Stimulated activated CD4-positive, alpha-beta T cell treated with anti-CD3 and anti-CD28 coated beads, Interleukin-1b, Interleukin-23, amount 100 ng/mL, for 48 hours (primary cell): ENCODE results near the gene RHOT1.
"Not testable (repeated sequence)": the region's sequence is repeated elsewhere in the genome, so short reads cannot be mapped to it uniquely, and the experiment has no call there.

Experiments used
- DNase-seq: peaks from one replicate; pipeline ENCODE4 v3.0.0-alpha.2; 2020

Gene RHOT1

DNA sequence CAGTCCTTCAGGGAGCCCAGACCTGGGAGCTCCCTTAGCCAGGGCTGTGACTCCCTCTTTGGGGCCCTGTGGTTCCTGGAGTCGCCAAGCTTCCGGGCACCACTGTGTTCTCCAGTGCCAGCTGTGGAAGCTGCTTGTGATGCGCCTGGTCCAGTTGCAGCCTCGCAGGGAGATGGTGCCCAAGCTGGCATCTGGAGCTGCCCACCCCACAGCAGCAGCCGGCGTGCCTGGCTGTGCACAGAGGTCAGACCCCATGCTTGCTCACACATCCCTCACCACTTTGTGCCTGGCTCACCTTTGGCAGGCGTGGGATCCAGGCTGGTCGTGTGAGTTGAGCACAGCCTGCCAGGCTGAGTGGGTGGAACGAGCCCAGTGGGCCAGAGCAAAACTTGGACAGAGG is 18.2 kb downstream of the RHOT1 start:
- no peak for DNase-seq

GRCh38 chr17:32161029-32161428 is 18.7 kb downstream of the RHOT1 start:
- DNase-seq = no peak

GRCh38 chr17:32161506-32162365 is 19.4 kb downstream of the RHOT1 start:
- DNase-seq = no peak

GRCh38 chr17:32174889-32175288 is 32.6 kb downstream of the RHOT1 start:
- DNase-seq = no peak

DNA sequence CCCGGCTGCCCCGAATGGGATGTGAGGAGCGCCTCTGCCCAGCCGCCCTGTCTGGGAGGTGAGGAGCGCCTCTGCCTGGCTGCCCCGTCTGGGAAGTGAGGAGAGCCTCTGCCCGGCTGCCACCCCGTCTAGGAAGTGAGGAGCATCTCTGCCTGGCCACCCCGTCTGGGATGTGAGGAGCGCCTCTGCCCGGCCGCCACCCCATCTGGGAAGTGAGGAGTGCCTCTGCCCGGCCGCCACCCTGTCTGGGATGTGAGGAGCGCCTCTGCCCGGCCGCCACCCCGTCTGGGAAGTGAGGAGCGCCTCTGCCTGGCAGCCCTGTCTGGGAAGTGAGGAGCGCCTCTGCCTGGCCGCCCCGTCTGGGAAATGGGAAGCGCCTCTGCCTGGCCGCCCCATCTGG is 36.4 kb downstream of the RHOT1 start:
- DNase-seq = not testable (repeated sequence)

GRCh38 chr17:32179103-32179502 is 36.8 kb downstream of the RHOT1 start:
- not testable (repeated sequence) for DNase-seq

- not testable (repeated sequence) for DNase-seq
These were observed 37.2 kb downstream of the RHOT1 start for GRCh38 chr17:32179526-32179925.

DNA sequence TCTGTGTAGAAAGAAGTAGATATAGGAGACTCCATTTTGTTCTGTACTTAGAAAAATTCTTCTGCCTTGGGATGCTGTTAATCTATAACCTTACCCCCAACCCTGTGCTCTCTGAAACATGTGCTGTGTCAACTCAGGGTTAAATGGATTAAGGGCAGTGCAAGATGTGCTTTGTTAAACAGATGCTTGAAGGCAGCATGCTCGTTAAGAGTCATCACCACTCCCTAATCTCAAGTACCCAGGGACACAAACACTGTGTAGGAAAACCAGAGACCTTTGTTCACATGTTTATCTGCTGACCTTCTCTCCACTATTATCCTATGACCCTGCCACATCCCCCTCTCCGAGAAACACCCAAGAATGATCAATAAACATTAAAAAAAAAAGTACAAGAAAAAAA is 38.0 kb downstream of the RHOT1 start:
- DNase-seq = not testable (repeated sequence)

DNA sequence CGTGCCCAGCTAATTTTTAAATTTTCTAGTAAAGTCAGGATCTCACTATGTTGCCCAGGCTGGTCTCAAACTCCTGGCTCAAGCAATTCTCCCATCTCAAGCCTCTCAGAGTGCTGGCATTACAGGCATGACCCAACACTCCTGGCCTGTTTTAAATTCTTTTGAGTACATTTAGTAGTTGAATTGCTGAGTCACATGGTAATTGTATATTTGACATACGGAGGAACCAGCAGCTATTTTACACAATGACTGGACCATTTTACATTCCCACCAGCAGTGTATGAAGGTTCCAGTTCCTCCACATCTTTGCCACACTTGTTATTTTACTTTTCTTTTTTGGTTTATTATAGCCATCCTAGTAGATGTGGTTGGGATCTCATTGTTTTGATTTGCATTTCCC is 43.6 kb downstream of the RHOT1 start:
- no peak for DNase-seq

- DNase-seq = no peak
These were observed 45.0 kb downstream of the RHOT1 start for GRCh38 chr17:32187271-32187670.

DNA sequence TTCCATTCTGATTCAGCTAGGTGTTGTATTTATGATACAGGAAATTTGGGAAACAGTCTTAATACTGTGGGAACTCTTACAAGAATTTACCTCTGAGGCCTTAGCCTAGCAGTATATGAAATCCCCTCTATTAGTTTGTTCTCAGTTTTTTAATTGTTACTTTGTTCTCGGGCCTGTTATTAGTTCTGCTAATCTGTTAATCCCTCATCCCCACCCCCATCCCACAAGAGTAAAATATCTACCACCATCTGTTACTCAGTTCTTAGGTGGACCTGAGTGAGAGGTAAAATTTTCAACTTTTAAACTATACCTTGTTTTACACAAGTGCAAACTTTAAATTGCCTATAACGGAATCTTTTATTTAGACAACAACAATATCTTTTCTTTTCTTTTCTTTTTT is 47.0 kb downstream of the RHOT1 start:
- no peak for DNase-seq

- no peak for DNase-seq
These were observed 49.0 kb downstream of the RHOT1 start for GRCh38 chr17:32191306-32191705.

- DNase-seq = no peak
These were observed 50.1 kb downstream of the RHOT1 start for GRCh38 chr17:32192379-32192778.

GRCh38 chr17:32197987-32198386 is 55.7 kb downstream of the RHOT1 start:
- DNase-seq = no peak

DNA sequence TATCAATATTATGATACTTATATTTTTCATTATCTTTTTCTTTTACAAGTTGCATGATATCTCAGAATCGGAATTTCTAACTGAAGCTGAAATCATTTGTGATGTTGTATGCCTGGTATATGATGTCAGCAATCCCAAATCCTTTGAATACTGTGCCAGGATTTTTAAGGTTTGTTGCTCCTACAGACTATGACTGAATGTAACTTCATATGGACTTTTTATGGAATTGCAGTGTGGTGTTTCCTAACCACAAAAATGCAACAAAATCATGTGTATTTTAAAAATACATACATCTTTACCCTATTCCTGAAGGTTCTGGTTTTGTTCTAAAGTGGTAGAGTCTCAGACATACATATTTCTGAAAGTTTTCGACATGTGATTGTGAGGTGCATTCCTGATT is 64.6 kb downstream of the RHOT1 start:
- DNase-seq = no peak

DNA sequence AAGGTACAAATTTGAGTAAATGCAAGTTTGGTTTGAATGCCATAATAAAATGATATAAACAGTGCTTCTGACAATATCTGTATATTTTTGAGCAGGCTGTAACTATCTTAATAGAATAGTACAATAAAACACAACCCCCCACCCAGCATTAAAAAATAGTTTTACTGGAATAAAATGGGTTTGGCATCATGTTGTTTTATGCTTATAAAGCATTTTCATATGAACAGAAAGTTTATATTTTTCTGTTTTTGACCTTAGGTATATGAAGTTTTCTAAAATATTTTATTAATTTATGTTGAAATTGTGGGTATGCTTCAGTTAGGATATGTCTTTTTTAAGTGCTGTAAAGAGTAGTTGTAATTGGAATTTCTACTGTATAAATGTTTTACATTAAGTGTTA is 66.1 kb downstream of the RHOT1 start:
- DNase-seq = no peak

DNA sequence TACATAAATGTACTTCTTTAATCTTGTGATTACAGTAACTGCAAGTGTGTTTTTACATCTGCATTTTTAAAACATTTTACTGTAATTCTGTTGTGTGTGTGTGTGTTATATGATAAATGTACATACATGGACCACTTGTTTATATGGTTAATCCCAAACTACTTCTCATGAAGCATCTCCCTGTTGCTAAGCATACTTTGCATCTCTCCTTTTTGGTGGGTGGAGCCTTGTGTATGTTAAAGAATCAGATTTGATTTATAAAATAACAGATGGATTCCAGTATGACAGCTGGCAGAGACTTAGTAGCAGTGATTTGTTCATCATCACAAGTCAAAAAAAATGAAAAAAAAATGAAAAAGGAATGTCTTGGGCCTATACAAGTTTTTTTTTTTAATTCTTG is 67.3 kb downstream of the RHOT1 start:
- no peak for DNase-seq

GRCh38 chr17:32211671-32212070 is 69.4 kb downstream of the RHOT1 start:
- DNase-seq = no peak

GRCh38 chr17:32215696-32216095 is 73.4 kb downstream of the RHOT1 start:
- no peak for DNase-seq

DNA sequence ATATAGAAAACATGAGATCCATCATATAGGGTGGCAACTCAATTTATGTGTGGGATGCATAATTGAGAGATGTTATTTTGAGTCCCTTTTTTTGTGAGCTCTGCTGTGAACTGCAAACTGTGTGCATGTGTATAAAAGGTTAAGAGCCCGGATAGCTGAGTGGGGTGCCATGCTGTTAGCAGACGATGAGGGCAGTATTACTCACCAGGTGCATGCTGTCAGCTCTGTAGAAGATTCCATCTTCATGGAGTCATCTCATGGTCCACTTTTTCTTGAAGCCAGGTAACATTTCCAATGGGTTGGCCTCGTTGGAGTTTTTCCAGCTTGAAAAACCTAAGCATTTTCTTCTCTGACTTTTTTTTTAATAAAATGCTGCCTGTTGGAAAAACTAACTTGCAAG is 80.3 kb downstream of the RHOT1 start:
- DNase-seq = no peak

GRCh38 chr17:32223703-32224102 is 81.4 kb downstream of the RHOT1 start:
- DNase-seq = no peak

DNA sequence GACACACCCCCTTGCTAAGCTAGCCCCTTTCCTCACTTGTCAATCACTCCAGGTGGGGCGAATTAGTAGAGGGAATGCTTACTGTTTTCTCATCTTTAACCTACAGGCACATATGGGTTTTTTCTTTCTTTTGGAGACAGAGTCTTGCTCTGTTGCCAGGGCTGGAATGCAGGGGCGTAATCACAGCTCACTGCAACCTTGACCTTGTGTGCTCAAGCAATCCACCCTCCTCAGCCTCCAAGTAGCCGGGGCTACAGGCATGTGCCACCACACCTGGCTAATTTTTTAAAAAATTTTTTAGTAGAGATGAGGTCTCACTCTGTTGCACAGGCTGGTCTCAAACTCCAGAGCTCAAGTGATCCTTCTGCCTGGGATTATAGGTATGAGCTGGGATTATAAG is 84.6 kb downstream of the RHOT1 start:
- no peak for DNase-seq

GRCh38 chr17:32227910-32228309 is 85.6 kb downstream of the RHOT1 start:
- no peak for DNase-seq

DNA sequence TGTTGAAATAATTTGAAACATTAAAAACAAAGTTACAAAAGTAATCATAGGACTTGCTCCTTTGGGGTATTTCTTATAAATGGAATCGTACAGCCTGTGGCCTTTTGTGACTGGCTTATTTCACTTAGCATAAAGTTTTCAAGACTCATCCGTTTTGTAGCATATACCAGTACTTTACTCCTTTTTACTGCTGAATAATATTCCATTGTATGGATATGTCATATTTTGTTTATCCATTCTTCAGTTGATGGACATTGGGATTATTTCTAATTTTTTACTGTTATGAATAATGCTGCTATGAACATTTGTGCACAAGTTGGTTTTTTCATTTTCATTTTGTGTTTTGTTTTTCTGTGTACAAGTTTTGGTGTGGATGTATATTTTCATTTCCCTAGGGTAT is 93.3 kb downstream of the RHOT1 start:
- DNase-seq = no peak

DNA sequence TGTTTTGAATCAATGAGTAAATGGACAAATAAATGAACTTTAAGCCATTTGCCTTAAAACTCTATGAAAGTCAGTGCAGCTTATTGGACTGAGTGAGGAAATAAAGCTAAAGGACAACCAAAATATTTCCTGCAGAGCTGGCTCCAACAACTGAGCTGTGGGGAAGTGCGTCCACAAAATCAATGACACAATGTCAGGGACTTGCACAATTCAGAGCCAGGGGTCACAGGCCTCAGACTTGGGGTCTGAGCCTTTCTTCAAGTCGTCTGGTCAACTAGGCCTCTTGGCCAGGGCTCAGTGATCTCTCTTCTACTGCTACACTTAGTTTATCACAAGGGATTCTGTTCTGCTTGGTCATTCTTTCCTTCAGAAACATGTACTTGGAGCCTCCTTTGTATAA is 97.2 kb downstream of the RHOT1 start:
- no peak for DNase-seq
